ENCODE results near the gene GNAT2. TPM values are rescaled to one million over a fixed set of nuclear protein-coding genes. Genes with fewer than 3 reads are reported as not detected.

GNAT2 gene
- total RNA-seq, 2 donors from 2014 or later: not detected

DNA sequence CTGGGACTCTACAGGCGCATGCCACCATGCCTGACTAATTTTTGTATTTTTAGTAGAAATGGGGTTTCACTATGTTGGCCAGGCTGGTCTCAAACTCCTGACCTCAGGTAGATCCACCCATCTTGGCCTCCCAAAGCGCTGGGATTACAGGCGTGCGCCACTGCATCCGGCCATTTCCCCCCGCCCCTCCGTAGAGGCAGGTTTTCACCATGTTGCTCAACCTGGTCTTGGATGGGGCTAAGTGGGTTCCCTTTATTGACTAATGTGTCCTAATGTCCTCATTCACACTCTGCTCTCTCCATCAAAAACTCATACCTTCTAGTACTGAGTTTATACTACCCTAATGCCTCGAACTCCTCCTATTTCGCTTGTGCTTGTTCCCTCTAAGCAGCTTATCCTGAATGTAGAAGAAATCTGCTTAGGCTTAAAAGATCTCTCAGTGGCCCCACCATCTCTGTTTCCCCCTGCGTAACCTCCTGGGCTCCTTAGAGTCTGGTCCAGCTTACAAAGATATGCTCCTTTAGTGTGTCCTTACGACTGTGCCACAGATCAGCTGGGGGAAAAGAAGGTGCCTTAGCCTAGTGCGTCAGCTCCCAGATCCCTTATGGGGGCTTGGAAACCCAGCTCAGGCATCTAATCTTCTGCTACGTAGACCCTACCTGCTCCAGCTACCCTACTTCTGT lies 8.0 kb downstream of the GNAT2 start:
- Histone ChIP-seq H3K4me3 (no peak overlapping the region), H3K36me3 (no peaks in the 10 kb centered on the region), H3K9me3 (no peaks in the 10 kb centered on the region), H3K27ac (no peak overlapping the region), H3K4me1 (ENCODE audit: control insufficient read depth in 1 of 2, low read depth in 2 of 2) (no peaks in the 10 kb centered on the region), H3K27me3 (replicated peaks; ENCODE audit: insufficient read depth) (no peaks in the 10 kb centered on the region)
- no peak for ATAC-seq (ENCODE audit: insufficient number of reproducible peaks, low FRiP score, low read depth)
- TF ChIP-seq, protein P1, sequence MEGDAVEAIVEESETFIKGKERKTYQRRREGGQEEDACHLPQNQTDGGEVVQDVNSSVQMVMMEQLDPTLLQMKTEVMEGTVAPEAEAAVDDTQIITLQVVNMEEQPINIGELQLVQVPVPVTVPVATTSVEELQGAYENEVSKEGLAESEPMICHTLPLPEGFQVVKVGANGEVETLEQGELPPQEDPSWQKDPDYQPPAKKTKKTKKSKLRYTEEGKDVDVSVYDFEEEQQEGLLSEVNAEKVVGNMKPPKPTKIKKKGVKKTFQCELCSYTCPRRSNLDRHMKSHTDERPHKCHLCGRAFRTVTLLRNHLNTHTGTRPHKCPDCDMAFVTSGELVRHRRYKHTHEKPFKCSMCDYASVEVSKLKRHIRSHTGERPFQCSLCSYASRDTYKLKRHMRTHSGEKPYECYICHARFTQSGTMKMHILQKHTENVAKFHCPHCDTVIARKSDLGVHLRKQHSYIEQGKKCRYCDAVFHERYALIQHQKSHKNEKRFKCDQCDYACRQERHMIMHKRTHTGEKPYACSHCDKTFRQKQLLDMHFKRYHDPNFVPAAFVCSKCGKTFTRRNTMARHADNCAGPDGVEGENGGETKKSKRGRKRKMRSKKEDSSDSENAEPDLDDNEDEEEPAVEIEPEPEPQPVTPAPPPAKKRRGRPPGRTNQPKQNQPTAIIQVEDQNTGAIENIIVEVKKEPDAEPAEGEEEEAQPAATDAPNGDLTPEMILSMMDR (IDR thresholded peaks at IDR 0.05): no peak
- no peak for DNase-seq (ENCODE audit: low spot score)

DNA sequence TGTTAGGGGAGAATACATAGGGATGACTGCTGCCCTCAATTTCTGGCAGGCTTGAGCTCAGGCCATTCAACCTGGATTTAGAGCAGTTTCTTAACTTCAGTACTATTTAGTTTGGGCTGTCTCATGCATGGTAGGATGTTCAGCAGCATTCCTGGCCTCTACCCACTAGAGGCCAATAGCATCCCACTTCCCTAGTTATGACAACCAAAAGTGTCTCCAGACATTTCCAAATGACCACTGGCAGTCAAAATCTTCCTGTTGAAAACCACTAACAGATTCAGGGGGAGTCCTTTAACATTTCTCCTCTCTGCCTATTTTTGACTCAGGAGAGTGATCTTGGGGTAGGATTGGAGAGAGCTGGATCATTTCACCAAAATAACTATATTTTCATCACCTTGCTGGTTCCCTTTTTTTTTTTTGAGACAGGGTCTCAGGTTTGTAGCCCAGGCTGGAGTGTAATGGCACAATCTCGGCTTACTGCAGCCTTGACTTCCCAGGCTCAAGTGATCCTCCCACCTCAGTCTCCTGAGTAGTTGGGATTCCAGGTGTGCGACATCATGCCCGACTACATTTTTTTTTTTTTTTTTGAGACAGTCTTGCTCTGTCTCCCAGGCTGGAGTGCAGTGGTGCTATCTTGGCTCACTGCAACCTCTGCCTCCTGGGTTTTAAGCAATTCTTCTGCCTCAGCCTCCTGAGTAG lies 8.7 kb downstream of the GNAT2 start:
- TF ChIP-seq, protein P1 (IDR thresholded peaks at IDR 0.05): no peak
- ATAC-seq (ENCODE audit: insufficient number of reproducible peaks, low FRiP score, low read depth) (no peak), DNase-seq (ENCODE audit: low spot score) (no peak)
- Histone ChIP-seq H3K27me3 (replicated peaks; ENCODE audit: insufficient read depth) (no peaks in the 10 kb centered on the region), H3K4me1 (ENCODE audit: control insufficient read depth in 1 of 2, low read depth in 2 of 2) (no peaks in the 10 kb centered on the region), H3K27ac (no peak overlapping the region), H3K9me3 (no peaks in the 10 kb centered on the region), H3K36me3 (no peaks in the 10 kb centered on the region), H3K4me3 (no peak overlapping the region)

DNA sequence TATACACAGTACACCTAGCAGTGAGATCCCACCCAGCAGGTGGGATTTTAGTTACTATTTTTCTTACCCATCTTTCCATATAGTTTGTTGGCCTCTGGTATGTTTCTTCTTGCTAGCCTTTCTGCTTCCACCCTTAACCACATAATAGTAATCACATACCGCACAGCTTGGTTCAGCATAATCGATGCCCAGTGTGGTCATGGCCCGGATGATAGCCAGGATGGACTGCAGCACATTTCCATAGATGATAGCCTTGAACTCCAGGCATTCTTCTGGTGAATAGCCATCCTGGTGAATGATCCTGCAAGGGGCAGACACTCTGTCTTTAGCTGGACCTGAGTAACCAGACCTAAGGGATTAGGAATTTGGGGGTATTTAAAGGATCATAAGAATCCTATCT lies 9.5 kb downstream of the GNAT2 start:
- no peaks in the 10 kb centered on the region for H3K36me3 ChIP-seq
- H3K4me1 ChIP-seq (ENCODE audit: control insufficient read depth in 1 of 2, low read depth in 2 of 2): no peaks in the 10 kb centered on the region
- no peak for ATAC-seq (ENCODE audit: insufficient number of reproducible peaks, low FRiP score, low read depth)
- H3K4me3 ChIP-seq: no peak overlapping the region
- no peaks in the 10 kb centered on the region for H3K9me3 ChIP-seq
- TF ChIP-seq, protein P1 (IDR thresholded peaks at IDR 0.05): no peak
- no peak overlapping the region for H3K27ac ChIP-seq
- DNase-seq (ENCODE audit: low spot score): no peak
- H3K27me3 ChIP-seq (replicated peaks; ENCODE audit: insufficient read depth): no peaks in the 10 kb centered on the region

DNA sequence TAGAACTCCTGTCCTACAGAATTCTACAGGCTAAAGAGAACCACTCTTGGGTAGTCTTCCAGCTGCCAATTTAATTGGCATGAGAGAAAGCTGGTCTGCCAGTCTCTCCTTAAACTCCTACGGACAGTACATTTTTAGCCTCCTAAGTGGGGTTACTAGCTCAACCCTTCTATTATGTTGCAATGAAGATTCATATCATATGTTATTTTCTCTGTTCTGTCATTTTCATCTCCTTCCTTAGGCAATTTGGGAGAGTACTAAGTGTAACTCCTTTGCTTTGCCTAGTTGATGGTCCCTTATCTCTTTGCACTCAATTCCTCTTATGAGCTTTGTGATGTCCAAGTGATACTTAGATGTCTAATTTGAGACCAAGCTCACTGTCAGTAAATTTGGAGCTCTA lies 14.0 kb downstream of the GNAT2 start:
- no peaks in the 10 kb centered on the region for H3K9me3 ChIP-seq
- TF ChIP-seq, protein P1 (IDR thresholded peaks at IDR 0.05): no peak
- no peak overlapping the region for H3K4me3 ChIP-seq
- no peaks in the 10 kb centered on the region for H3K4me1 ChIP-seq (ENCODE audit: control insufficient read depth in 1 of 2, low read depth in 2 of 2)
- H3K36me3 ChIP-seq: no peaks in the 10 kb centered on the region
- no peak overlapping the region for H3K27ac ChIP-seq
- DNase-seq (ENCODE audit: low spot score) (no peak), ATAC-seq (ENCODE audit: insufficient number of reproducible peaks, low FRiP score, low read depth) (no peak)
- H3K27me3 ChIP-seq (replicated peaks; ENCODE audit: insufficient read depth): no peaks in the 10 kb centered on the region

DNA sequence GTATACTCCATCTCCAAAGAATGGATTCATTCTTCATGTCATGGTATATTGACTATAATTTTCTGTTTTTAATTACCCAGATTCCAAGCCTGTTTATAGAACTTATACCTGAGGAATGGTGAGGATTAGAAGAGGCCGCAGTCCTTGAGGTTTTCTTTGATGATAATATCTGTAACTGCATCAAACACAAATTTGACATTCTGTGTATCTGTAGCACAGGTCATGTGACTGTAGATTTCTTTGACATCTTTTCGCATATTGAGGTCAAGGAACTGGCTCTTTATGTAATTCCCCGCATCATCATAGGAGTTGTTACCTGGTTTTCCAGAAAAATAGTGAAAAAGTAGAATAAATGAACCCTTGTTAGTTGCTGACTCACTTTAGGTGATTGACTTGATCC lies 16.2 kb downstream of the GNAT2 start:
- Histone ChIP-seq H3K4me1 (ENCODE audit: control insufficient read depth in 1 of 2, low read depth in 2 of 2) (no peaks in the 10 kb centered on the region), H3K4me3 (no peak overlapping the region), H3K27me3 (replicated peaks; ENCODE audit: insufficient read depth) (no peaks in the 10 kb centered on the region), H3K9me3 (no peaks in the 10 kb centered on the region), H3K36me3 (no peaks in the 10 kb centered on the region), H3K27ac (no peak overlapping the region)
- DNase-seq (ENCODE audit: low spot score) (no peak), ATAC-seq (ENCODE audit: insufficient number of reproducible peaks, low FRiP score, low read depth) (no peak)
- TF ChIP-seq, protein P1 (IDR thresholded peaks at IDR 0.05): no peak
